DOHH2 (cell line): ENCODE data around the gene ZNF169.
"Not testable (repeated sequence)": the region's sequence is repeated elsewhere in the genome, so short reads cannot be mapped to it uniquely, and the experiment has no call there.

Experiments used
- EZH2phosphoT487 ChIP-seq: fragments of 200-600 bp; sonication (generic); IDR thresholded peaks from 2 replicates; pipeline ENCODE4 v1.6.1; 2017; ENCODE audit warnings: borderline replicate concordance, mild to moderate bottlenecking, antibody characterized with exemption, low read length, moderate library complexity, mixed read lengths
- TF ChIP-seq, protein P1 (sequence below): fragments of 200-600 bp; sonication (generic); IDR thresholded peaks from one replicate; pipeline ENCODE4 v1.5.1; 2014; ENCODE audit warnings: antibody characterized with exemption, mild to moderate bottlenecking, low read depth, low read length; ENCODE audit not compliant: poor library complexity, severe bottlenecking

DNA sequence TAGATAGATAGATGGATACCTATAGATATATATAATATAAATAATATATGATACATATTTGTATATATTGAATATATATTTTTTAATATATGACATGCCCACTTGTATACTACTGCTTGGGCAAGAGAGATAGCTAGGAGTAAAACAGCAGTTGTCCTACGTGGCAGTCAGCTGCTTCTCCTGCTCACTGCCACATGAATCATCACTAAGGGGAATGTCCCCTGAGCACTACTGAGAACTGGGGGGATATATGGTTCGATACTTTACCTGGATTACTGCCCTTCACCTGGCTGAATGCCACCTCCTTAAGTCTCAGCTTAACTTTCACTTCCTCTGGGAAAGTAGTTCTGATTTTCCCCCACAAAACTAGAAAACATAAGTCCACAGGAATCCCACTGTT, 82.6 kb downstream of the ZNF169 start:
- TF ChIP-seq, protein P1, sequence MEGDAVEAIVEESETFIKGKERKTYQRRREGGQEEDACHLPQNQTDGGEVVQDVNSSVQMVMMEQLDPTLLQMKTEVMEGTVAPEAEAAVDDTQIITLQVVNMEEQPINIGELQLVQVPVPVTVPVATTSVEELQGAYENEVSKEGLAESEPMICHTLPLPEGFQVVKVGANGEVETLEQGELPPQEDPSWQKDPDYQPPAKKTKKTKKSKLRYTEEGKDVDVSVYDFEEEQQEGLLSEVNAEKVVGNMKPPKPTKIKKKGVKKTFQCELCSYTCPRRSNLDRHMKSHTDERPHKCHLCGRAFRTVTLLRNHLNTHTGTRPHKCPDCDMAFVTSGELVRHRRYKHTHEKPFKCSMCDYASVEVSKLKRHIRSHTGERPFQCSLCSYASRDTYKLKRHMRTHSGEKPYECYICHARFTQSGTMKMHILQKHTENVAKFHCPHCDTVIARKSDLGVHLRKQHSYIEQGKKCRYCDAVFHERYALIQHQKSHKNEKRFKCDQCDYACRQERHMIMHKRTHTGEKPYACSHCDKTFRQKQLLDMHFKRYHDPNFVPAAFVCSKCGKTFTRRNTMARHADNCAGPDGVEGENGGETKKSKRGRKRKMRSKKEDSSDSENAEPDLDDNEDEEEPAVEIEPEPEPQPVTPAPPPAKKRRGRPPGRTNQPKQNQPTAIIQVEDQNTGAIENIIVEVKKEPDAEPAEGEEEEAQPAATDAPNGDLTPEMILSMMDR = not testable (repeated sequence)
- TF ChIP-seq EZH2phosphoT487 = not testable (repeated sequence)
